ENCODE results near the gene SCN7A.
"Not testable (repeated sequence)": the region's sequence is repeated elsewhere in the genome, so short reads cannot be mapped to it uniquely, and the experiment has no call there.

Gene SCN7A

GRCh38 chr2:166372046-166372445, 122.0 kb downstream of the SCN7A start:
- H3K4me3 ChIP-seq (ENCODE audit: low read length) = no peak overlapping the region
- no peak for DNase-seq (ENCODE audit: low read depth, low spot score)

GRCh38 chr2:166365803-166366420, 128.1 kb downstream of the SCN7A start:
- DNase-seq (ENCODE audit: low read depth, low spot score) = no peak
- no peak overlapping the region for H3K4me3 ChIP-seq (ENCODE audit: low read length)

- DNase-seq (ENCODE audit: low read depth, low spot score) = no peak
- H3K4me3 ChIP-seq (ENCODE audit: low read length) = no peak overlapping the region
These were observed 128.8 kb downstream of the SCN7A start for GRCh38 chr2:166365239-166365638.

GRCh38 chr2:166364476-166365161, 129.4 kb downstream of the SCN7A start:
- H3K4me3 ChIP-seq (ENCODE audit: low read length) = no peak overlapping the region
- no peak for DNase-seq (ENCODE audit: low read depth, low spot score)

- peak; percentile 36 for DNase-seq (ENCODE audit: low read depth, low spot score)
- H3K4me3 ChIP-seq (ENCODE audit: low read length) = no peak overlapping the region
These were observed 132.5 kb downstream of the SCN7A start for GRCh38 chr2:166361351-166362153.

- H3K4me3 ChIP-seq (ENCODE audit: low read length) = no peak overlapping the region
- DNase-seq (ENCODE audit: low read depth, low spot score) = no peak
These were observed 133.1 kb downstream of the SCN7A start for GRCh38 chr2:166360906-166361305.

GRCh38 chr2:166360426-166360825, 133.6 kb downstream of the SCN7A start:
- H3K4me3 ChIP-seq (ENCODE audit: low read length) = no peak overlapping the region
- no peak for DNase-seq (ENCODE audit: low read depth, low spot score)

- DNase-seq (ENCODE audit: low read depth, low spot score); H3K4me3 ChIP-seq (ENCODE audit: low read length): not testable (repeated sequence)
These were observed 136.1 kb downstream of the SCN7A start for GRCh38 chr2:166357950-166358321.

GRCh38 chr2:166357068-166357949, 136.7 kb downstream of the SCN7A start:
- no peak overlapping the region for H3K4me3 ChIP-seq (ENCODE audit: low read length)
- DNase-seq (ENCODE audit: low read depth, low spot score) = no peak

Data from Jurkat, Clone E6-1 (cell line).